Adrenal gland (tissue), 12 donors: ENCODE results near the gene PHF1. TPM values are rescaled to one million over a fixed set of nuclear protein-coding genes. Genes with fewer than 3 reads are reported as not detected.

Source experiments
- DNase-seq, 7 donors: peaks; one replicate each; pipeline ENCODE4 v3.0.0-alpha.2; 2019 to 2020
- H3K27ac ChIP-seq, 5 donors: fragments of 200-600 bp; sonication (generic) in 4 of 5; 1 replicate in 3 of 5; 2 replicates in 2 of 5; pipeline versions ENCODE4 v1.5.1 to v1.8.0; 2016 to 2020; ENCODE audit warnings: mild to moderate bottlenecking in 1 of 5
- H3K27me3 ChIP-seq: fragments of 200-600 bp; 2 replicates; pipeline ENCODE4 v1.8.0; 2021
- H3K36me3 ChIP-seq, 2 donors: fragments of 200-600 bp; replicated peaks in 1 of 2; 1 replicate in 1 of 2; 2 replicates in 1 of 2; pipeline versions ENCODE4 v1.5.1 to v1.8.0; 2018 to 2022
- H3K4me1 ChIP-seq, 2 donors: fragments of 200-600 bp; replicated peaks in 1 of 2; 1 replicate in 1 of 2; 2 replicates in 1 of 2; pipeline versions ENCODE4 v1.5.1 to v1.8.0; 2018 to 2021
- H3K4me3 ChIP-seq, 4 donors: fragments of 200-600 bp; sonication (generic) in 3 of 4; one replicate each; pipeline ENCODE4 v1.5.1; 2016 to 2018
- H3K9me3 ChIP-seq, 3 donors: fragments of 200-600 bp; sonication (generic) in 1 of 3; replicated peaks in 1 of 3; 1 replicate in 2 of 3; 2 replicates in 1 of 3; pipeline versions ENCODE4 v1.5.1 to v1.8.0; 2016 to 2021
- CTCF ChIP-seq, 6 experiments: fragments of 450-650 bp in 4 of 6; fragments of 200-600 bp in 2 of 6; sonication (generic) in 1 of 6; IDR thresholded peaks; 1 replicate in 5 of 6; 2 replicates in 1 of 6; pipeline versions ENCODE4 v1.5.1 to v1.8.0; 2016 to 2021; ENCODE audit warnings: antibody characterized with exemption in 6 of 6, mild to moderate bottlenecking in 2 of 6, moderate library complexity in 1 of 6
- POLR2A ChIP-seq, 2 donors: fragments of 450-650 bp; IDR thresholded peaks; one replicate each; pipeline ENCODE4 v1.6.1; 2017; ENCODE audit warnings: antibody characterized with exemption in 2 of 2, mild to moderate bottlenecking in 2 of 2, moderate library complexity in 1 of 2
- WGBS, 4 donors: extraction: QIAGEN DNeasy Blood & Tissue Kit in 2 of 4; methylation state at CpG; one replicate each; pipeline versions ENCODE4 v1.1.5 to v1.1.7; 2013 to 2017; 5-methylcytosine and 5-hydroxymethylcytosine counted together
- intact Hi-C, 2 donors: fragments of 100-400 bp; cut with DNase I; formaldehyde crosslinking; loops; one replicate each; pipeline versions ENCODE4 v1.14.1 to v1.15.0; 2022 to 2023
- microRNA-seq, 3 donors: library from miRNA; unstranded; fragments of <30 nt; microRNA quantifications; one replicate each; pipeline ENCODE4, GENCODE V29; 2017 to 2020
- polyA plus RNA-seq, 3 donors: library from polyadenylated mRNA; stranded (reverse); fragments of 200-250 nt in 2 of 3; fragments of 350-450 nt in 1 of 3; fragmentation: Illumina TruSeq in 1 of 3; extraction: RNeasy Lipid Tissue Mini Kit (QIAGEN cat#74804) in 1 of 3; gene quantifications; one replicate each; pipeline ENCODE4 v1.2.3, GENCODE V29; 2013 to 2014
- small RNA-seq, 2 donors: library from RNA; depleted of rRNA; stranded (forward); fragments of <200 nt; gene quantifications; one replicate each; pipeline ENCODE3, GENCODE V24; 2016
- total RNA-seq, 9 donors: library from RNA; depleted of rRNA in 4 of 9; stranded (reverse); fragments of >200 nt in 4 of 9; fragments of 120-200 nt in 1 of 9; fragmentation: NEBNext Ultra II Directional in 1 of 9; extraction: Animal tissue kit (Norgen Biotek cat#: 25700) in 1 of 9; gene quantifications; one replicate each; pipeline versions ENCODE4 v1.1.0 to v1.2.4, GENCODE V29; 2013 to 2023
- donor health status: healthy with polysubstance abuse.
- donor health status: Bipolar disorder and iron deficiency.
- donor health status: DM: yes; HTN: yes; CAD: no.
- donor health status: DM: no; HTN: no; CAD: no.
- donor health status: DM: no; HTN: no; CAD: no.
- donor health status: DM: yes; HTN: yes; CAD: no.

Gene PHF1
- total and polyA plus RNA-seq, 12 donors, result 36.6 to 410 (median 66.6) TPM

DNA sequence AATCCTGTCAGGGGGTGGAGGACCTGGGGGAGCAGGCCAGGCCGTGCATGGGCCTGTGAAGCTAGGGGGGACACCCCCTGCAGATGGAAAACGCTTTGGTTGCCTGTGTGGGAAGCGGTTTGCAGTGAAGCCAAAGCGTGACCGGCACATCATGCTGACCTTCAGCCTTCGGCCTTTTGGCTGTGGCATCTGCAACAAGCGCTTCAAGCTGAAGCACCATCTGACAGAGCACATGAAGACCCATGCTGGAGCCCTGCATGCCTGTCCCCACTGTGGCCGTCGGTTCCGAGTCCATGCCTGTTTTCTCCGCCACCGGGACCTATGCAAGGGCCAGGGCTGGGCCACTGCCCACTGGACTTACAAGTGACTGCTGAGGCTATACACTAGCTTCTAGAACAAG is 45.3 kb downstream of the PHF1 start:
- TF ChIP-seq CTCF (IDR thresholded peaks at IDR 0.05), result no peak
- TF ChIP-seq POLR2A (IDR thresholded peaks at IDR 0.05), result no peak
- H3K27me3 ChIP-seq, result no peaks in the 10 kb centered on the region
- H3K27ac ChIP-seq, result no peak overlapping the region
- 94 to 100% (median 96%) methylated on average over 12 of the region's 12 CpGs for WGBS, 4 donors
- H3K36me3 ChIP-seq, result peaks cover 0 to 3% of the 10 kb centered on the region in 2 donors
- DNase-seq, result no peak
- no peaks in the 10 kb centered on the region for H3K9me3 ChIP-seq
- H3K4me1 ChIP-seq, result peaks cover 5 to 14% of the 10 kb centered on the region in 2 donors
- intact Hi-C loops, result loop anchor here in 1 of 2 donors (10.0 kb wide), 1 partner anchor 109 kb away; no protein-coding TSS in a partner anchor
- no peak overlapping the region for H3K4me3 ChIP-seq

DNA sequence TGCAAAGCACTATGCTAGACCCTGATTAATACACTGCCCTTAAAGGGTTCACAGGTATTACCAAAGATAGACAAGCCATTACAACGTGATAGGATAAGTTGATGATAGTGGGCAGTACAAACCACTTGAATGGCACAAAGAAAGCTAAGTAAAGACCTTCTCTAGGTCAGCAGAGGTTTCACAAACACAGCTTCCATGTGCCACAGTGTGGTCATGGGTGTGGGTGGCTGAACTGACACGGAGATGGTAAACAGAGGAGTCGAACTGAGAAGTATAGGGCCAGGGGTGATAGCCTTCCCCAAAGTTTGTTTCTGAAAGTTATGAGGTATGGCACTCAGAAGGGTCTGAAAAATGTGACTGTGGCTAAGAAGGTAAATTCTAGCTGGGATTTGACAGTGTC is 47.9 kb downstream of the PHF1 start:
- Histone ChIP-seq H3K27ac (no peak overlapping the region), H3K4me1 (peaks cover 5 to 6% of the 10 kb centered on the region in 2 donors), H3K4me3 (no peak overlapping the region), H3K27me3 (no peaks in the 10 kb centered on the region), H3K36me3 (peaks cover 0 to 3% of the 10 kb centered on the region in 2 donors), H3K9me3 (no peaks in the 10 kb centered on the region)
- no peak for DNase-seq
- TF ChIP-seq POLR2A (IDR thresholded peaks at IDR 0.05), result no peak
- no peak for TF ChIP-seq CTCF (IDR thresholded peaks at IDR 0.05)
- intact Hi-C loops, result loop anchor here in 1 of 2 donors (10.0 kb wide), 1 partner anchor 106 kb away; no protein-coding TSS in a partner anchor
- WGBS, 4 donors, result 53 to 64% (median 60%) methylated on average over 3 of the region's 3 CpGs

DNA sequence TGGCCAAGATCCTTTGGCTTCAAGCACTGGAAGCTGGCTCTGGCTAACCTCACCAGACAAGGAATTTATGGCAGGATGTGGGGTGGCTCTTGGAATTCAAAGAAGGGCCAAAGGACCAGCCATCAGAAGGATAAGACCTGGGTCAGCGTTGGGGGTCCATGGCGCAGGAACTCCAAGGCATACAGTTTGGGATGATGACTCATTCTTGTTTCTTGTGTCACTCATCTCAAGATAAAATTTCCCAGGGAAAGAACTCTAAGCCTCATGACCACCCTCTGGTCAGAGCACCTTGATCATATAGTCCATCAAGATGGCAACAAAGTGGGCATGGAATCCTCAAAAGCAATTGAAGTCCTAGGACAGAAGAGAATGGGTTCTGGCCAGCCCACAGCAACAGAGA is 48.4 kb downstream of the PHF1 start:
- no peak for DNase-seq
- H3K4me3 ChIP-seq, result no peak overlapping the region
- no peaks in the 10 kb centered on the region for H3K27me3 ChIP-seq
- intact Hi-C loops, result loop anchor here in 1 of 2 donors (10.0 kb wide), 1 partner anchor 106 kb away; no protein-coding TSS in a partner anchor
- no peaks in the 10 kb centered on the region for H3K9me3 ChIP-seq
- 87 to 97% (median 95%) methylated on average over 2 of the region's 2 CpGs for WGBS, 4 donors
- peaks cover 5 to 6% of the 10 kb centered on the region in 2 donors for H3K4me1 ChIP-seq
- H3K36me3 ChIP-seq, result peaks cover 0 to 3% of the 10 kb centered on the region in 2 donors
- TF ChIP-seq POLR2A (IDR thresholded peaks at IDR 0.05), result no peak
- TF ChIP-seq CTCF (IDR thresholded peaks at IDR 0.05), result no peak
- no peak overlapping the region for H3K27ac ChIP-seq

Small RNAs within 50 kb of the gene (microRNA-seq; reads per million reads assigned to microRNA genes)
- 0 reads per million in 3 donors for gene MIR5004

Small RNAs within 50 kb of the gene (small RNA-seq; reads per million reads assigned to genes)
- gene RPL35AP4 (0 reads per million in 2 donors), gene ZBTB9 (0 reads per million in 2 donors)

Other genes with a start within 250 kb of the PHF1 start
- 1 to 10 TPM in 1 of 9 donors, under 1 TPM in 8; 0.11 to 1.9 (median 0.43) TPM for gene COL11A2, start 218.5 kb upstream of the PHF1 start, total RNA-seq
- gene COL11A2, start 218.5 kb upstream of the PHF1 start, polyA plus RNA-seq, result 1 to 10 TPM in 2 of 3 donors, under 1 TPM in 1; 0.05 to 7.2 (median 1.7) TPM
- 10 to 100 TPM; 15.8 to 63.8 (median 28.1) TPM for gene RXRB, start 210.3 kb upstream of the PHF1 start, total RNA-seq
- gene RXRB, start 210.3 kb upstream of the PHF1 start, polyA plus RNA-seq, result 10 to 100 TPM; 24.0 to 75.9 (median 64.2) TPM
- 100 to 1,000 TPM in 7 of 9 donors, 10 to 100 TPM in 2; 91.6 to 239 (median 112) TPM for gene SLC39A7, start 210.1 kb upstream of the PHF1 start, total RNA-seq
- 100 to 1,000 TPM in 1 of 3 donors, 10 to 100 TPM in 2; 44.4 to 200 (median 53.3) TPM for gene SLC39A7, start 210.1 kb upstream of the PHF1 start, polyA plus RNA-seq
- 10 to 100 TPM; 13.4 to 96.3 (median 42.8) TPM for gene HSD17B8, start 206.4 kb upstream of the PHF1 start, total RNA-seq
- 10 to 100 TPM; 18.9 to 24.7 (median 22.8) TPM for gene HSD17B8, start 206.4 kb upstream of the PHF1 start, polyA plus RNA-seq
- gene RING1, start 202.5 kb upstream of the PHF1 start, total RNA-seq, result 10 to 100 TPM in 8 of 9 donors, 1 to 10 TPM in 1; 8.5 to 52.2 (median 27.8) TPM
- gene RING1, start 202.5 kb upstream of the PHF1 start, polyA plus RNA-seq, result 100 to 1,000 TPM in 1 of 3 donors, 10 to 100 TPM in 2; 29.9 to 107 (median 84.5) TPM
- 10 to 100 TPM; 21.9 to 87.0 (median 61.9) TPM for gene VPS52, start 139.1 kb upstream of the PHF1 start, total RNA-seq
- 100 to 1,000 TPM in 2 of 3 donors, 10 to 100 TPM in 1; 59.9 to 115 (median 106) TPM for gene VPS52, start 139.1 kb upstream of the PHF1 start, polyA plus RNA-seq
- 1,000 to 10,000 TPM; 1,323 to 3,303 (median 2,088) TPM for gene RPS18, start 138.9 kb upstream of the PHF1 start, total RNA-seq
- 1,000 to 10,000 TPM; 1,797 to 8,448 (median 4,417) TPM for gene RPS18, start 138.9 kb upstream of the PHF1 start, polyA plus RNA-seq
- 10 to 100 TPM in 8 of 9 donors, 1 to 10 TPM in 1; 8.5 to 23.7 (median 16.2) TPM for gene B3GALT4, start 133.9 kb upstream of the PHF1 start, total RNA-seq
- gene B3GALT4, start 133.9 kb upstream of the PHF1 start, polyA plus RNA-seq, result 10 to 100 TPM in 2 of 3 donors, 1 to 10 TPM in 1; 2.6 to 11.4 (median 11.0) TPM
- gene WDR46, start 121.8 kb upstream of the PHF1 start, total RNA-seq, result 100 to 1,000 TPM in 1 of 9 donors, 10 to 100 TPM in 8; 44.0 to 117 (median 53.7) TPM
- 100 to 1,000 TPM in 2 of 3 donors, 10 to 100 TPM in 1; 48.7 to 139 (median 104) TPM for gene WDR46, start 121.8 kb upstream of the PHF1 start, polyA plus RNA-seq
- gene PFDN6, start 121.4 kb upstream of the PHF1 start, total RNA-seq, result 100 to 1,000 TPM in 2 of 9 donors, 10 to 100 TPM in 6, 1 to 10 TPM in 1; 6.8 to 137 (median 49.8) TPM
- gene PFDN6, start 121.4 kb upstream of the PHF1 start, polyA plus RNA-seq, result 100 to 1,000 TPM; 180 to 830 (median 713) TPM
- 100 to 1,000 TPM in 1 of 9 donors, 10 to 100 TPM in 8; 39.1 to 177 (median 84.5) TPM for gene RGL2, start 112.1 kb upstream of the PHF1 start, total RNA-seq
- gene RGL2, start 112.1 kb upstream of the PHF1 start, polyA plus RNA-seq, result 100 to 1,000 TPM in 2 of 3 donors, 10 to 100 TPM in 1; 36.4 to 224 (median 147) TPM
- gene TAPBP, start 96.9 kb upstream of the PHF1 start, total RNA-seq, result 100 to 1,000 TPM in 8 of 9 donors, 10 to 100 TPM in 1; 25.1 to 322 (median 194) TPM
- 100 to 1,000 TPM in 2 of 3 donors, 10 to 100 TPM in 1; 38.7 to 163 (median 107) TPM for gene TAPBP, start 96.9 kb upstream of the PHF1 start, polyA plus RNA-seq
- gene ZBTB22, start 93.3 kb upstream of the PHF1 start, total RNA-seq, result 10 to 100 TPM; 16.2 to 40.3 (median 24.8) TPM
- gene ZBTB22, start 93.3 kb upstream of the PHF1 start, polyA plus RNA-seq, result 10 to 100 TPM; 13.0 to 17.9 (median 15.4) TPM
- 100 to 1,000 TPM in 1 of 9 donors, 10 to 100 TPM in 8; 27.5 to 106 (median 44.4) TPM for gene DAXX, start 88.1 kb upstream of the PHF1 start, total RNA-seq
- gene DAXX, start 88.1 kb upstream of the PHF1 start, polyA plus RNA-seq, result 10 to 100 TPM; 45.8 to 81.8 (median 49.8) TPM
- 1 to 10 TPM in 7 of 9 donors, under 1 TPM in 1, not detected in 1; 0.60 to 9.5 (median 1.7) TPM for gene KIFC1, start 19.2 kb upstream of the PHF1 start, total RNA-seq
- 1 to 10 TPM in 1 of 3 donors, under 1 TPM in 2; 0.74 to 1.4 (median 0.88) TPM for gene KIFC1, start 19.2 kb upstream of the PHF1 start, polyA plus RNA-seq
- gene CUTA, start 7.1 kb downstream of the PHF1 start, total RNA-seq, result 100 to 1,000 TPM; 202 to 437 (median 301) TPM
- gene CUTA, start 7.1 kb downstream of the PHF1 start, polyA plus RNA-seq, result 100 to 1,000 TPM; 212 to 370 (median 213) TPM
- 10 to 100 TPM in 4 of 9 donors, 1 to 10 TPM in 5; 2.6 to 23.9 (median 9.2) TPM for gene SYNGAP1, start 9.1 kb downstream of the PHF1 start, total RNA-seq
- gene SYNGAP1, start 9.1 kb downstream of the PHF1 start, polyA plus RNA-seq, result 10 to 100 TPM in 1 of 3 donors, 1 to 10 TPM in 2; 5.0 to 73.5 (median 8.3) TPM
- 10 to 100 TPM in 1 of 9 donors, 1 to 10 TPM in 8; 2.3 to 10.3 (median 7.3) TPM for gene ZBTB9, start 43.6 kb downstream of the PHF1 start, total RNA-seq
- gene ZBTB9, start 43.6 kb downstream of the PHF1 start, polyA plus RNA-seq, result 10 to 100 TPM in 1 of 3 donors, 1 to 10 TPM in 2; 3.8 to 11.2 (median 4.2) TPM
- gene BAK1, start 169.3 kb downstream of the PHF1 start, total RNA-seq, result 10 to 100 TPM in 8 of 9 donors, 1 to 10 TPM in 1; 9.7 to 51.9 (median 24.5) TPM
- 10 to 100 TPM; 17.3 to 33.5 (median 17.6) TPM for gene BAK1, start 169.3 kb downstream of the PHF1 start, polyA plus RNA-seq
- gene ITPR3, start 210.3 kb downstream of the PHF1 start, total RNA-seq, result 10 to 100 TPM in 7 of 9 donors, 1 to 10 TPM in 2; 1.3 to 38.1 (median 28.8) TPM
- 10 to 100 TPM in 2 of 3 donors, 1 to 10 TPM in 1; 3.0 to 21.6 (median 14.2) TPM for gene ITPR3, start 210.3 kb downstream of the PHF1 start, polyA plus RNA-seq